HL-60 (cell line): ENCODE data around the gene NTRK2.

Experiments used
- CTCF ChIP-seq: IDR thresholded peaks from one replicate; pipeline ENCODE4 v1.5.1; 2011; ENCODE audit warnings: low read length, control low read depth, inconsistent platforms; ENCODE audit not compliant: insufficient read depth
- POLR2AphosphoS5 ChIP-seq: IDR thresholded peaks from 2 replicates; pipeline ENCODE4 v1.6.1; 2012; ENCODE audit warnings: low read depth
- REST ChIP-seq: IDR thresholded peaks from 2 replicates; pipeline ENCODE4 v1.6.1; 2012; ENCODE audit warnings: low read depth; ENCODE audit not compliant: insufficient replicate concordance

DNA sequence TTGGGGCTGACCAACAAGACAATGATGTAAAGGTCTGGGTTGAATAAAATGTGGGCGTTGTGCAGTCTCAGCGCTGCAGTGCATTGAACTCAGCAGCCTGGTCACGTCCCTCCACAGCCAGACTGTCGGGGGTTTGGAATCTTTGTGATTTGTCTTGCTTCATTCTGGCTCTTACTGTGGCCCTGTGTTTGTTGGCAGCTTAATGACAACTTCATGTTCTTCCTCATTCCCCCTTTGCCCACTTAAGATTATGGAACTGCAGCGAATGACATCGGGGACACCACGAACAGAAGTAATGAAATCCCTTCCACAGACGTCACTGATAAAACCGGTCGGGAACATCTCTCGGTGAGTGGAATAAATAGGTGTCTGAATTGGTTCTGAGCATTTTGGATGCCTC lies 75.2 kb downstream of the NTRK2 start:
- TF ChIP-seq CTCF (no peak), REST (no peak), POLR2AphosphoS5 (no peak)
